H9 (cell line): ENCODE results near the gene PHF20. TPM values are rescaled to one million over a fixed set of nuclear protein-coding genes. Genes with fewer than 3 reads are reported as not detected.

ENCODE experiments used
- DNase-seq: peaks from one replicate; pipeline ENCODE4 v3.0.0-alpha.2; 2017
- H2AFZ ChIP-seq: one replicate; pipeline ENCODE4 v1.6.1; 2013; ENCODE audit warnings: mild to moderate bottlenecking, low read length, control low read depth, moderate library complexity
- H2AK5ac ChIP-seq: 2 replicates; pipeline ENCODE4 v1.6.1; 2013; ENCODE audit warnings: low read length, control low read depth, mixed read lengths; ENCODE audit not compliant: insufficient read length
- H2BK120ac ChIP-seq: one replicate; pipeline ENCODE4 v1.6.1; 2013; ENCODE audit warnings: low read depth, mild to moderate bottlenecking, low read length, control low read depth, inconsistent platforms; ENCODE audit not compliant: poor library complexity, severe bottlenecking
- H2BK12ac ChIP-seq: 2 replicates; pipeline ENCODE4 v1.6.1; 2013; ENCODE audit warnings: low read length, control low read depth, mixed read lengths, low read depth; ENCODE audit not compliant: insufficient read length
- H2BK15ac ChIP-seq: 2 replicates; pipeline ENCODE4 v1.6.1; 2013; ENCODE audit warnings: low read depth, low read length, control low read depth
- H2BK20ac ChIP-seq: one replicate; pipeline ENCODE4 v1.6.1; 2013; ENCODE audit warnings: low read depth, mild to moderate bottlenecking, low read length, control low read depth, inconsistent platforms; ENCODE audit not compliant: poor library complexity, severe bottlenecking
- H2BK5ac ChIP-seq: 2 replicates; pipeline ENCODE4 v1.6.1; 2013; ENCODE audit warnings: low read length, control low read depth, mixed read lengths; ENCODE audit not compliant: insufficient read length
- H3K14ac ChIP-seq: 2 replicates; pipeline ENCODE4 v1.6.1; 2013; ENCODE audit warnings: low read length, control low read depth; ENCODE audit not compliant: insufficient read depth
- H3K18ac ChIP-seq: 2 replicates; pipeline ENCODE4 v1.6.1; 2013; ENCODE audit warnings: low read depth, mild to moderate bottlenecking, mixed read lengths, low read length, control low read depth; ENCODE audit not compliant: insufficient read length
- H3K23ac ChIP-seq: 2 replicates; pipeline ENCODE4 v1.6.1; 2013; ENCODE audit warnings: low read length, control low read depth, mixed read lengths, low read depth; ENCODE audit not compliant: insufficient read length
- H3K23me2 ChIP-seq: 2 replicates; pipeline ENCODE4 v1.6.1; 2013; ENCODE audit warnings: low read depth, mild to moderate bottlenecking, mixed read lengths, low read length, control low read depth; ENCODE audit not compliant: insufficient read length, poor library complexity, severe bottlenecking
- H3K27ac ChIP-seq: 2 replicates; pipeline ENCODE4 v1.5.1; 2013; ENCODE audit warnings: low read length, control low read depth, mixed read lengths, low read depth; ENCODE audit not compliant: insufficient read length
- H3K27me3 ChIP-seq: 2 replicates; pipeline ENCODE4 v1.6.1; 2013; ENCODE audit warnings: low read length, control low read depth, inconsistent platforms; ENCODE audit not compliant: insufficient read depth
- H3K4ac ChIP-seq: 2 replicates; pipeline ENCODE4 v1.6.1; 2013; ENCODE audit warnings: low read depth, mild to moderate bottlenecking, control low read depth, inconsistent platforms, low read length, moderate library complexity
- H3K4me1 ChIP-seq: 2 replicates; pipeline ENCODE4 v1.6.1; 2013; ENCODE audit warnings: low read length, control low read depth, inconsistent platforms; ENCODE audit not compliant: insufficient read depth
- H3K4me2 ChIP-seq: 2 replicates; pipeline ENCODE4 v1.6.1; 2013; ENCODE audit warnings: low read length, control low read depth, mixed read lengths; ENCODE audit not compliant: insufficient read length, insufficient read depth
- H3K56ac ChIP-seq: 2 replicates; pipeline ENCODE4 v1.6.1; 2013; ENCODE audit warnings: low read depth, mild to moderate bottlenecking, mixed read lengths, low read length, control low read depth; ENCODE audit not compliant: insufficient read length
- H3K79me1 ChIP-seq: 2 replicates; pipeline ENCODE4 v1.6.1; 2013; ENCODE audit warnings: low read depth, mild to moderate bottlenecking, moderate library complexity, low read length, control low read depth, inconsistent platforms; ENCODE audit not compliant: insufficient read depth, poor library complexity, severe bottlenecking
- H3K79me2 ChIP-seq: 2 replicates; pipeline ENCODE4 v1.6.1; 2013; ENCODE audit warnings: low read length, control low read depth, inconsistent platforms; ENCODE audit not compliant: insufficient read depth
- H3K9ac ChIP-seq: 2 replicates; pipeline ENCODE4 v1.6.1; 2013; ENCODE audit warnings: low read length, control low read depth, mixed read lengths; ENCODE audit not compliant: insufficient read length; ENCODE audit errors: extremely low read depth
- H3K9me3 ChIP-seq: one replicate; pipeline ENCODE4 v1.6.1; 2013; ENCODE audit warnings: low read depth, low read length, inconsistent platforms; ENCODE audit not compliant: control insufficient read depth
- H3T11ph ChIP-seq: one replicate; pipeline ENCODE4 v1.6.1; 2013; ENCODE audit warnings: mild to moderate bottlenecking, low read length, control low read depth, inconsistent platforms
- H4K20me1 ChIP-seq: one replicate; pipeline ENCODE4 v1.6.1; 2013; ENCODE audit not compliant: control insufficient read depth, insufficient read length, insufficient read depth
- H4K5ac ChIP-seq: 2 replicates; pipeline ENCODE4 v1.6.1; 2013; ENCODE audit warnings: low read depth, mild to moderate bottlenecking, mixed read lengths, low read length, control low read depth; ENCODE audit not compliant: insufficient read length
- H4K8ac ChIP-seq: replicated peaks from 2 replicates; pipeline ENCODE4 v1.6.1; 2013; ENCODE audit warnings: low read length, control low read depth, mixed read lengths, low read depth; ENCODE audit not compliant: insufficient read length
- H4K91ac ChIP-seq: 2 replicates; pipeline ENCODE4 v1.6.1; 2013; ENCODE audit warnings: low read depth, mild to moderate bottlenecking, moderate library complexity, mixed read lengths, low read length, control low read depth; ENCODE audit not compliant: insufficient read length
- H3K27ac Mint-ChIP-seq, 3 experiments: 2 replicates in 2 of 3; 3 replicates in 1 of 3; pipeline ENCODE4 v1.8.0; 2020 to 2021; ENCODE audit warnings: mixed read lengths in 3 of 3, mild to moderate bottlenecking in 1 of 3, moderate library complexity in 1 of 3
- H3K27me3 Mint-ChIP-seq: 2 replicates; pipeline ENCODE4 v1.8.0; 2021; ENCODE audit warnings: low read depth, mild to moderate bottlenecking, moderate library complexity, mixed read lengths
- H3K36me3 Mint-ChIP-seq, 3 experiments: 2 replicates in 2 of 3; 3 replicates in 1 of 3; pipeline ENCODE4 v1.8.0; 2020 to 2021; ENCODE audit warnings: low read depth in 3 of 3, mixed read lengths in 3 of 3; ENCODE audit not compliant: insufficient read depth in 1 of 3
- H3K4me1 Mint-ChIP-seq, 2 experiments: 2 replicates each; pipeline ENCODE4 v1.8.0; 2020; ENCODE audit warnings: mixed read lengths in 2 of 2
- H3K4me3 Mint-ChIP-seq, 2 experiments: 2 replicates in 1 of 2; 3 replicates in 1 of 2; pipeline ENCODE4 v1.8.0; 2020 to 2021; ENCODE audit warnings: mild to moderate bottlenecking in 2 of 2, mixed read lengths in 2 of 2, moderate library complexity in 1 of 2
- H3K9me3 Mint-ChIP-seq, 2 experiments: 2 replicates in 1 of 2; 3 replicates in 1 of 2; pipeline ENCODE4 v1.8.0; 2020; ENCODE audit warnings: mild to moderate bottlenecking in 2 of 2, mixed read lengths in 2 of 2, moderate library complexity in 1 of 2
- WGBS: extraction: QIAGEN DNeasy Blood & Tissue Kit; methylation state at CpG from one replicate; pipeline ENCODE4 v1.1.7; 2013; ENCODE audit warnings: missing lambda C conversion rate, low lambda C conversion rate, mixed read lengths; ENCODE audit not compliant: insufficient read length; ENCODE audit errors: extremely low coverage; 5-methylcytosine and 5-hydroxymethylcytosine counted together
- total RNA-seq: library from RNA; stranded (reverse); gene quantifications from 2 replicates; pipeline ENCODE4 v1.2.1, GENCODE V29; 2021
- TF ChIP-seq, protein P1 (sequence below): fragments of 200-600 bp; sonication (generic); conservative IDR thresholded peaks from 3 replicates; pipeline ENCODE4 v1.8.0; 2021; ENCODE audit warnings: antibody characterized with exemption, mild to moderate bottlenecking

PHF20 gene
- total RNA-seq, 1 experiment from 2014 or later, result 50.3 TPM

- Histone ChIP-seq H3K18ac (no peak overlapping the region), H2BK120ac (no peak overlapping the region), H4K5ac (no peak overlapping the region), H3K14ac (no peak overlapping the region), H2BK20ac (no peak overlapping the region), H3K4ac (no peak overlapping the region), H3K4me2 (no peak overlapping the region), H3K79me2 (no peaks in the 10 kb centered on the region), H2BK5ac (no peak overlapping the region), H3K79me1 (no peaks in the 10 kb centered on the region), H2AK5ac (no peak overlapping the region), H3K23ac (no peak overlapping the region), H3K27ac (no peak overlapping the region), H3K23me2 (peaks cover 2% of the 10 kb centered on the region), H2BK15ac (no peak overlapping the region), H3K27me3 (no peaks in the 10 kb centered on the region), H4K91ac (no peak overlapping the region), H2BK12ac (no peak overlapping the region), H3K9ac (no peak overlapping the region), H3T11ph (no peak overlapping the region), H4K20me1 (no peaks in the 10 kb centered on the region), H3K9me3 (no peaks in the 10 kb centered on the region), H4K8ac (no peak overlapping the region), H3K4me1 (no peaks in the 10 kb centered on the region; the same call in 1 of the 2 replicates), H2AFZ (no peak overlapping the region), H3K56ac (no peak overlapping the region)
- no peak overlapping the region for H3K4me3 Mint-ChIP-seq
- no CpG with 5 or more reads among the region's 2 CpGs for WGBS
- H3K36me3 Mint-ChIP-seq, result peaks cover 2 to 29% (median 18%) of the 10 kb centered on the region in 3 experiments; a peak in 6 of 7 replicates
- peaks cover 9 to 15% of the 10 kb centered on the region in 2 experiments for H3K4me1 Mint-ChIP-seq
- peak overlapping the region in 2 of 3 experiments; percentile 75 to 82; a peak in 3 of 7 replicates for H3K27ac Mint-ChIP-seq
- DNase-seq, result no peak
- TF ChIP-seq, protein P1, sequence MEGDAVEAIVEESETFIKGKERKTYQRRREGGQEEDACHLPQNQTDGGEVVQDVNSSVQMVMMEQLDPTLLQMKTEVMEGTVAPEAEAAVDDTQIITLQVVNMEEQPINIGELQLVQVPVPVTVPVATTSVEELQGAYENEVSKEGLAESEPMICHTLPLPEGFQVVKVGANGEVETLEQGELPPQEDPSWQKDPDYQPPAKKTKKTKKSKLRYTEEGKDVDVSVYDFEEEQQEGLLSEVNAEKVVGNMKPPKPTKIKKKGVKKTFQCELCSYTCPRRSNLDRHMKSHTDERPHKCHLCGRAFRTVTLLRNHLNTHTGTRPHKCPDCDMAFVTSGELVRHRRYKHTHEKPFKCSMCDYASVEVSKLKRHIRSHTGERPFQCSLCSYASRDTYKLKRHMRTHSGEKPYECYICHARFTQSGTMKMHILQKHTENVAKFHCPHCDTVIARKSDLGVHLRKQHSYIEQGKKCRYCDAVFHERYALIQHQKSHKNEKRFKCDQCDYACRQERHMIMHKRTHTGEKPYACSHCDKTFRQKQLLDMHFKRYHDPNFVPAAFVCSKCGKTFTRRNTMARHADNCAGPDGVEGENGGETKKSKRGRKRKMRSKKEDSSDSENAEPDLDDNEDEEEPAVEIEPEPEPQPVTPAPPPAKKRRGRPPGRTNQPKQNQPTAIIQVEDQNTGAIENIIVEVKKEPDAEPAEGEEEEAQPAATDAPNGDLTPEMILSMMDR, result no peak
- no peaks in the 10 kb centered on the region for H3K27me3 Mint-ChIP-seq
- no peaks in the 10 kb centered on the region for H3K9me3 Mint-ChIP-seq
These were observed 176.1 kb downstream of the PHF20 start for GRCh38 chr20:35947907-35948306.
